GM12865 (cell line): Measurements from ENCODE around the gene LRCH3.

ENCODE experiments used
- DNase-seq: peaks from one replicate; pipeline ENCODE4 v3.0.0; 2010; ENCODE audit warnings: low read depth
- H3K4me3 ChIP-seq: 2 replicates; pipeline ENCODE4 v1.5.1; 2011; ENCODE audit warnings: mild to moderate bottlenecking, low read depth, low read length, control low read depth
- CTCF ChIP-seq: IDR thresholded peaks from 2 replicates; pipeline ENCODE4 v1.5.1; 2011; ENCODE audit warnings: low read length, control low read depth, low read depth, inconsistent platforms; ENCODE audit not compliant: insufficient read depth; ENCODE audit errors: missing control alignments

The LRCH3 gene

GRCh38 chr3:197790033-197790432 lies 1.0 kb upstream of the LRCH3 start:
- peak overlapping the region; percentile 89 for H3K4me3 ChIP-seq
- no peak for TF ChIP-seq CTCF

GRCh38 chr3:197791892-197792647 lies 1.0 kb downstream of the LRCH3 start:
- TF ChIP-seq CTCF = no peak
- peak; percentile 73 for DNase-seq
- peak overlapping the region; percentile 89 for H3K4me3 ChIP-seq

More at GRCh38 chr3:197790033-197790432, 1.0 kb upstream of the LRCH3 start:
- DNase-seq = no peak

- H3K4me3 ChIP-seq = peak overlapping the region; percentile 37
- no peak for TF ChIP-seq CTCF
- DNase-seq = peak; percentile 77
Observed at GRCh38 chr3:197793247-197793646, 2.2 kb downstream of the LRCH3 start.

- no peak for TF ChIP-seq CTCF
- H3K4me3 ChIP-seq = peak overlapping the region; percentile 37
Observed at GRCh38 chr3:197794115-197794514, 3.1 kb downstream of the LRCH3 start.

GRCh38 chr3:197795200-197795599 lies 4.1 kb downstream of the LRCH3 start:
- no peak overlapping the region for H3K4me3 ChIP-seq
- no peak for TF ChIP-seq CTCF
- DNase-seq = no peak

More at GRCh38 chr3:197794115-197794514, 3.1 kb downstream of the LRCH3 start:
- DNase-seq = peak; percentile 53

GRCh38 chr3:197796087-197796486 lies 5.0 kb downstream of the LRCH3 start:
- TF ChIP-seq CTCF = no peak
- DNase-seq = no peak
- H3K4me3 ChIP-seq = no peak overlapping the region

GRCh38 chr3:197798863-197799262 lies 7.8 kb downstream of the LRCH3 start:
- TF ChIP-seq CTCF = no peak
- DNase-seq = peak; percentile 78
- no peak overlapping the region for H3K4me3 ChIP-seq
